NCI-H1694 (cell line): ENCODE measurements around the gene C2CD4B.

Source experiments
- DNase-seq: peaks from one replicate; lab custom pipeline; 2025; lab: John Stamatoyannopoulos, UW

The C2CD4B gene

GRCh38 chr15:62149729-62150128 is 15.4 kb downstream of the C2CD4B start:
- no peak for DNase-seq

GRCh38 chr15:62147551-62147950 is 17.5 kb downstream of the C2CD4B start:
- DNase-seq, result no peak

- no peak for DNase-seq
Measured at GRCh38 chr15:62147149-62147548, 17.9 kb downstream of the C2CD4B start.

- DNase-seq, result no peak
Measured at GRCh38 chr15:62145015-62145735, 19.9 kb downstream of the C2CD4B start.

- no peak for DNase-seq
Measured at GRCh38 chr15:62142736-62143135, 22.3 kb downstream of the C2CD4B start.

GRCh38 chr15:62141643-62142588 is 23.2 kb downstream of the C2CD4B start:
- DNase-seq, result no peak

DNA sequence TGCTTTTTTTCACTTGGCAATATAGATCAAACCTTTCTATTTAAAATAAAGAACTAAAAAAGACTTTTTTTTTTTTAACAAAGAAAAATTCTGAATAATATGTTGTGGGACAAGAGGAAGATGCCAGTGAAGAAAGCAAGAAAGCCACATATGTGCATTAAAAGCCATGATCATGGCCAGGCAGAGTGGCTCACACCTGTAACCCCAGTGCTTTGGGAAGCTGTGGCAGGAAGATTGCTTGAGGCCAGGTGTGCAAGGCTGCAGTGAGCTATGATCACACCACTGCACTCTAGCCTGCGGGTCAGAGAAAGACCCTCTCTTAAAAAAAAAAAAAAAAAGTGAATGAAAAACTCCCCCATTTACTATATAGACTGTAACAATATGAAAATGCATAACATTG is 23.9 kb downstream of the C2CD4B start:
- no peak for DNase-seq

DNA sequence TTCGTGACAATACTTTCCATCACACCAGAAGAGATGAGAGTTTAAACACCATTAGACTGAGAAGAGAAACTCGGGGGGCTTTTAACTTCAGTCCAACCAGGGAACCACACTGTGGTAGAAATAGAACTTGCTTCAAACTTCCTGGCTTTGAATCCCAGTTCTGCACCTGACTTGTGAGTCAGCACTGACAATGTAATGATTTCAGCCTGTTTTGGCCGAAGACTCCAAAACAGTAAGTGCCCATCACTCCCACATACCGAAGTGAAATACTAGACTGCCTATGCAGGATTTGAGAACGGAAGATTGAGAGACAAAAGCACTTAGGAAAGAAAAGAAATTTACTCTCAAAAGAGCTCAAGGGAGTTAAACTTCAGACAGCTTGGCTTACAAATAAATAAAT is 27.0 kb downstream of the C2CD4B start:
- no peak for DNase-seq

GRCh38 chr15:62136911-62137865 is 27.9 kb downstream of the C2CD4B start:
- no peak for DNase-seq

DNA sequence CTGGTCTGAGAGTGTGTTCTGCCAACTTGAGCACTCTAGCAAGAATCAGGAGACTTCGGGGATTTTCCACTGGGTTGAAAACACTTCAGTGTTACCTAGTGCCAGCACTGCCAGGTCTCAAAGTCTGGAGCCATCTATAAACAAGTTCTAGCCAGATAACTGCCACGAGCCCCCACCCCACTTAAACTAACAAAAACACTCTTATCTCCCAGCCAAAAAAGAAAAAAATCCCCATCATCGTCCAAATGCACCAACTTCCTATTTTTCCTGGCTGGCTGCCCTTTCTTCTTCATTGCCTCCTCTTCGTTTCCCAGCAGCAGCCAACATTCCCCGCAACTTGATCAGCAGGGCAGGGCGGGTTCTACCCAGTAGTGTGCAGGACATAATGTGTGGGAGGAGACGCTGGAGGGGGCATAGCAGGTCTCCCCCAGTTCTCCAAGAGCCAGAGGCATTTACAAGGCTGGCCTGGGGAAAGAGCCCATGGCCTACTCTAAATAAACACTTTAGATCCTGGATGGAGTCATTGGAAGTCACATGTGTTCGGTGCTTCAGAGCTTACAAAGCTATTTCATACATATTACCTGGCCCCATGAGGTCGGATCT is 29.5 kb downstream of the C2CD4B start:
- no peak for DNase-seq

- no peak for DNase-seq
Measured at GRCh38 chr15:62133141-62133540, 31.9 kb downstream of the C2CD4B start.

- DNase-seq, result no peak
Measured at GRCh38 chr15:62128916-62129315, 36.2 kb downstream of the C2CD4B start.

- DNase-seq, result no peak
Measured at GRCh38 chr15:62126364-62126763, 38.7 kb downstream of the C2CD4B start.

DNA sequence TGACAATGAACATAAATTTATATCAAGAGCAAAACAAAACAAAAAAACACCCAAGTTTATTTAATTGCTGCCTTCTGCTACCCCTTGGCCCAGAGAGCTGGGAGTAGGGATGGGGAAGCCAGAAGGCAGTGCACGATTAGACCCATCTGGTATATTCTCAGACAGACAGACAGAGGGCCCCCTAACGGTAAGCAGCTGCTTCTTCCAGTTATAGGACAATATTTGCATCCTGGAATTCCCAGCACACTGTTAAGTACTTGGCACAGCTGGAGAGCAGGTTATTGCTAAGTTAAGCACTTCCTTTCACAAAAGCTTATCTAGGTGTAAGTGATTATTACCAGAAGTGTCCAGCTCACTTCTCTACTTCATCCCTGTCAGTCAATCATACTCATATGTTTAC is 39.3 kb downstream of the C2CD4B start:
- peak; percentile 54 for DNase-seq

DNA sequence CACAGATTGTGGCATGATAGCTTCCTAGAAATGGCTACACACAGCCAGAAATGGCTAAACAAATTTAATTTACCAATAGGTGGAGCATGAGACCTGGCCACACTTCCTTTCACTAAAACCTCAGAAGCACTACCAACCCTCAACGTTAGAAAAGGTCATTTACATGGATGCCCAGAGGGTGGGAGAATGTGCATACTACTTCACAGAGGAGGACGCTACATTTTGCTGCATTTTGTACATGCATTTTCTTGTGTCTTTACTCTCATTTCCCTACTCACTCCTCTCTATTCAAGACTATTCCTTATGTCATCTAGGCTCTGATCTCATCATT is 40.1 kb downstream of the C2CD4B start:
- no peak for DNase-seq

- DNase-seq, result no peak
Measured at GRCh38 chr15:62124176-62124972, 40.7 kb downstream of the C2CD4B start.

GRCh38 chr15:62122249-62122648 is 42.8 kb downstream of the C2CD4B start:
- no peak for DNase-seq

- no peak for DNase-seq
Measured at GRCh38 chr15:62121273-62122015, 43.6 kb downstream of the C2CD4B start.

DNA sequence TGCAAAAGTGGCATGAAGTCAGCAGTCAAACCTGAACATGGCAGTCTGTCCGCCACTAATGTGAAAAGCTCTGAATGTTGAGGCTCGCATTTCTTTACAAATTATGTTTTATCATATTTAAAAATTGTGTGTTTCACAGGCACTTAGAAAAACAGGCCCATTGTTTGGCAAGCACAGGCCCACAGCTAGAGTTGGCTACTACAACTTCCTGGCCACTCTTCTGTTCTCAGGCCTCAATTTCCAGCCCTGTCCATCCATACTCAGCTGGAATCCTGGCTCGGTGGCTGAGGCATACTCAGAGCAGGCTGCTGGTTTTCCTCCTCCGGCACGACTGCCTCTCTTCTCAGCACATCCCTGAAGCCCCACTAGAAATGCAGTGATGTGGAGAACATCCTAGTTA is 44.3 kb downstream of the C2CD4B start:
- DNase-seq, result no peak

DNA sequence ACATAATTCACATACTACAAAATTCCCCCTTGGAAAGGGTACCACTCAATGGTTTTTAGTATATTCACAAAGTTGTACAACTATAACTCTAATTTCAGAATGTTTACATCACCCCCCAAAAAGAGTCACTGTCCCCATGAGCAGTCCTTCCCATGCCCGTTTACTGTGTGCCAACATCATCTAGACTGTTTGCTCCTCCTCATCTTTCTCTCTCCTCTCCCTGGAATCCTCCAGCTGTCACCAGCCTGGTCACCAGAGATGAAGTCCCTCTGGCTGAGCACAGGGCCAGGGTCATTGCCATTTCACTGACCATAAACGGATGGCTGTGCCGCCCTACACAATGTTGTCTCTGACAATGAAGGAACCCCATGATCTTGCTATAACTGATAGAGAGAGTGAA is 45.2 kb downstream of the C2CD4B start:
- no peak for DNase-seq
